HG03060 (cell line): Measurements from ENCODE around the gene TMED8.

Experiments
- ATAC-seq: cut with Tn5 transposase; IDR thresholded peaks from one replicate; pipeline ENCODE4 v1.9.1; 2021; ENCODE audit warnings: low read depth, moderate number of reproducible peaks; ENCODE audit not compliant: unreplicated experiment

Gene TMED8

GRCh38 chr14:77303417-77304156, 73.3 kb downstream of the TMED8 start:
- no peak for ATAC-seq

DNA sequence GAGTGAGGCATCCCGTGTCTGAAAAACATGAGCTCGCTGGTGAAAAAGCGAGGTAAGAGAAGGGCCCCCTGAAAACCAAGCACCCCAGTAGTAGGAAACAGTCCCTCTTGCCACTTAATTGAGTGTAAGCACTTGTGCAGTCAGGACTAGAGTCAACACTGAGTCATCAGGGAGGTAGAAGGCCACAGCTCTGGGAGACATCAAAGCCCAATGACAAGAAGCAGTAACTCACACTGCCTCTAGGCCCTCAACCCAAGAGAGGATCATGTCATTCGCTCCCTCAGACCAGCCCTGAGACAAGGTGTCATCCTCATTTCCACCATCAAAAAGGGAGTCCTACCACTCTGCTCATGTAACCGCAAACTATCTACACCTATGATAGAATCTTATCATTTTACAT, 74.0 kb downstream of the TMED8 start:
- ATAC-seq, result no peak

DNA sequence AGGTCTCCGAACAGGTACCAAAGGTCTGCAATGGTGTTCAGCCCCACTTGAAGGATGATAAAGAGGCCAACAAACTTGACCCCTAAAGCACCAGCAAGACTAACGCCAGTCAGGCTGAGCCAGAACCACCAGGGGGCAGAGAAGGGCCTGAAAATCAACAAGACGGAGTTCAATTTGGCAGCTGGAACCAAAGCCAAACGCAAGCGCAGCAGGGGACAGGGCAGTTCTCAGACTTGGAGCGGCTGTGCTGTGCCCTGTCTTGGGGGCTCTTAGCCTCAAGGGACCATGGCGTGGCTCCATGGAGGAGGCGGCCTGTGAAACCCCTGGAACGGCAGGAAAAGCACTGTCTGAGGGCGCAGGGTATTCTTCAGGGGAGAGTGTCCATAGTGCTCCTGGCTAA, 75.8 kb downstream of the TMED8 start:
- ATAC-seq, result no peak

DNA sequence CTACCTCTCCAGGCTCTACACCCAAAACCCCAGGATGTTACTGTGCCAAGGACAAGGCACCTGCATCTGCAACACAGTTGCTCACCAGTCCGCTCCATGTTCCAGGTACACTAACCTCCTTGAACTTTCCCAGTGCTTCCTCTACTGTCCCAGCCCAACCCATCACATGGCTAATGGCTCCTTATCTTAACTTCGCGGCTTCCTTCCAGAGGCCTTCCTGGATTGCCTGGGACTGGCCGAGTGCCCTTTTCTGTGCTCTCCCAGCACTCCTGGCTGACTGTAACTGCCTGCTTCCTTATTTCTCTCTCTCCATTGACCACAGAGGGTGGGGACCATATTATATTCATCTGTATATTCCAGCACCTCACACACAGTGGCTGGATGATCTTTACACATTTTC, 77.1 kb downstream of the TMED8 start:
- ATAC-seq, result no peak

- ATAC-seq, result no peak
These were observed 80.0 kb downstream of the TMED8 start for GRCh38 chr14:77296906-77297305.

- no peak for ATAC-seq
These were observed 80.7 kb downstream of the TMED8 start for GRCh38 chr14:77296155-77296554.

GRCh38 chr14:77290705-77291104, 86.2 kb downstream of the TMED8 start:
- no peak for ATAC-seq

- no peak for ATAC-seq
These were observed 90.3 kb downstream of the TMED8 start for GRCh38 chr14:77286576-77286975.
